HEK293 (cell line): ENCODE results near the gene TCF3.
A peak's percentile ranks its signal among the peaks of the same experiment; 100 is the strongest.

Experiments
- GLI4 ChIP-seq: fragments of 450-650 bp; formaldehyde crosslinking; IDR thresholded peaks from 2 replicates; pipeline ENCODE4 v1.5.1; 2016; ENCODE audit warnings: missing biosample characterization, missing genetic modification characterization
- GLIS1 ChIP-seq: fragments of 450-650 bp; formaldehyde crosslinking; IDR thresholded peaks from 2 replicates; pipeline ENCODE4 v1.5.1; 2016; ENCODE audit warnings: missing biosample characterization, missing genetic modification characterization
- GLIS2 ChIP-seq: fragments of 450-650 bp; formaldehyde crosslinking; IDR thresholded peaks from 2 replicates; pipeline ENCODE4 v1.5.1; 2016; ENCODE audit warnings: missing biosample characterization, missing genetic modification characterization
- KLF1 ChIP-seq: fragments of 450-650 bp; formaldehyde crosslinking; IDR thresholded peaks from 2 replicates; pipeline ENCODE4 v1.5.1; 2016; ENCODE audit warnings: missing biosample characterization, missing genetic modification characterization
- OVOL3 ChIP-seq: fragments of 450-650 bp; formaldehyde crosslinking; IDR thresholded peaks from 2 replicates; pipeline ENCODE4 v1.5.1; 2016; ENCODE audit warnings: missing biosample characterization, missing genetic modification characterization
- ZFHX2 ChIP-seq: fragments of 450-650 bp; formaldehyde crosslinking; conservative IDR thresholded peaks from 2 replicates; pipeline ENCODE4 v1.5.1; 2016; ENCODE audit warnings: missing biosample characterization, missing genetic modification characterization
- ZFP41 ChIP-seq: fragments of 450-650 bp; formaldehyde crosslinking; IDR thresholded peaks from 2 replicates; pipeline ENCODE4 v1.5.1; 2016; ENCODE audit warnings: missing biosample characterization, missing genetic modification characterization, borderline replicate concordance
- ZNF169 ChIP-seq: fragments of 450-650 bp; formaldehyde crosslinking; IDR thresholded peaks from 2 replicates; pipeline ENCODE4 v1.5.1; 2016; ENCODE audit warnings: missing biosample characterization, missing genetic modification characterization
- ZNF174 ChIP-seq: fragments of 450-650 bp; formaldehyde crosslinking; IDR thresholded peaks from 2 replicates; pipeline ENCODE4 v1.5.0; 2017; ENCODE audit warnings: missing biosample characterization, mild to moderate bottlenecking, missing genetic modification characterization
- ZNF202 ChIP-seq: fragments of 450-650 bp; formaldehyde crosslinking; IDR thresholded peaks from 2 replicates; pipeline ENCODE4 v1.5.1; 2016; ENCODE audit warnings: missing biosample characterization, missing genetic modification characterization, borderline replicate concordance
- ZNF239 ChIP-seq: fragments of 450-650 bp; formaldehyde crosslinking; IDR thresholded peaks from 2 replicates; pipeline ENCODE4 v1.5.1; 2016; ENCODE audit warnings: missing biosample characterization, missing genetic modification characterization
- ZNF335 ChIP-seq: fragments of 450-650 bp; formaldehyde crosslinking; conservative IDR thresholded peaks from 2 replicates; pipeline ENCODE4 v1.5.1; 2016; ENCODE audit warnings: missing biosample characterization, missing genetic modification characterization
- ZNF341 ChIP-seq: fragments of 450-650 bp; formaldehyde crosslinking; IDR thresholded peaks from 2 replicates; pipeline ENCODE4; 2016; ENCODE audit warnings: low read depth, missing biosample characterization, missing genetic modification characterization
- ZNF391 ChIP-seq: fragments of 450-650 bp; formaldehyde crosslinking; IDR thresholded peaks from 2 replicates; pipeline ENCODE4 v1.5.1; 2016; ENCODE audit warnings: low read depth, missing biosample characterization, missing genetic modification characterization, borderline replicate concordance
- ZNF404 ChIP-seq: fragments of 450-650 bp; formaldehyde crosslinking; IDR thresholded peaks from 2 replicates; pipeline ENCODE4 v1.5.1; 2017; ENCODE audit warnings: missing biosample characterization, missing genetic modification characterization
- ZNF530 ChIP-seq: fragments of 450-650 bp; formaldehyde crosslinking; IDR thresholded peaks from 2 replicates; pipeline ENCODE4 v1.5.1; 2016; ENCODE audit warnings: low read depth, missing biosample characterization, missing genetic modification characterization
- ZNF626 ChIP-seq: fragments of 450-650 bp; sonication (Bioruptor Pico); formaldehyde crosslinking; IDR thresholded peaks from 2 replicates; pipeline ENCODE4 v1.5.1; 2018; ENCODE audit warnings: missing biosample characterization, missing genetic modification characterization, inconsistent platforms
- ZNF629 ChIP-seq: fragments of 450-650 bp; formaldehyde crosslinking; IDR thresholded peaks from 2 replicates; pipeline ENCODE4 v1.5.1; 2017; ENCODE audit warnings: missing biosample characterization, missing genetic modification characterization
- ZNF658 ChIP-seq: fragments of 450-650 bp; formaldehyde crosslinking; IDR thresholded peaks from 2 replicates; pipeline ENCODE4; 2016; ENCODE audit warnings: missing biosample characterization, missing genetic modification characterization
- ZNF768 ChIP-seq: fragments of 450-650 bp; formaldehyde crosslinking; IDR thresholded peaks from 2 replicates; pipeline ENCODE4 v1.5.1; 2018; ENCODE audit warnings: missing biosample characterization, mild to moderate bottlenecking, missing genetic modification characterization
- ZNF776 ChIP-seq: fragments of 450-650 bp; formaldehyde crosslinking; IDR thresholded peaks from 2 replicates; pipeline ENCODE4 v1.5.0; 2017; ENCODE audit warnings: missing biosample characterization, missing genetic modification characterization, borderline replicate concordance
- ZNF792 ChIP-seq: fragments of 450-650 bp; formaldehyde crosslinking; IDR thresholded peaks from 2 replicates; pipeline ENCODE4 v1.5.1; 2016; ENCODE audit warnings: missing biosample characterization, missing genetic modification characterization
- TF ChIP-seq, protein P1 (sequence below): fragments of 450-650 bp; formaldehyde crosslinking; IDR thresholded peaks from 2 replicates; pipeline ENCODE4 v1.5.1; 2016; ENCODE audit warnings: missing biosample characterization, missing genetic modification characterization
- TF ChIP-seq, protein P2 (sequence below): fragments of 450-650 bp; formaldehyde crosslinking; IDR thresholded peaks from 2 replicates; pipeline ENCODE4 v1.5.1; 2016; ENCODE audit warnings: missing biosample characterization, missing genetic modification characterization
- TF ChIP-seq, protein P3 (sequence below): fragments of 450-650 bp; formaldehyde crosslinking; IDR thresholded peaks from 2 replicates; pipeline ENCODE4 v1.5.1; 2016; ENCODE audit warnings: missing biosample characterization, missing genetic modification characterization
- TF ChIP-seq, protein P4 (sequence below): IDR thresholded peaks from 2 replicates; pipeline ENCODE4 v1.6.1; 2011; ENCODE audit warnings: mild to moderate bottlenecking, low read depth, low read length, borderline replicate concordance
- TF ChIP-seq, protein P5 (sequence below): fragments of 450-650 bp; formaldehyde crosslinking; IDR thresholded peaks from 2 replicates; pipeline ENCODE4 v1.5.1; 2017; ENCODE audit warnings: missing biosample characterization, missing genetic modification characterization
- TF ChIP-seq, protein P6 (sequence below): fragments of 450-650 bp; formaldehyde crosslinking; IDR thresholded peaks from 2 replicates; pipeline ENCODE4 v1.5.1; 2017; ENCODE audit warnings: missing biosample characterization, missing genetic modification characterization

TCF3 gene

DNA sequence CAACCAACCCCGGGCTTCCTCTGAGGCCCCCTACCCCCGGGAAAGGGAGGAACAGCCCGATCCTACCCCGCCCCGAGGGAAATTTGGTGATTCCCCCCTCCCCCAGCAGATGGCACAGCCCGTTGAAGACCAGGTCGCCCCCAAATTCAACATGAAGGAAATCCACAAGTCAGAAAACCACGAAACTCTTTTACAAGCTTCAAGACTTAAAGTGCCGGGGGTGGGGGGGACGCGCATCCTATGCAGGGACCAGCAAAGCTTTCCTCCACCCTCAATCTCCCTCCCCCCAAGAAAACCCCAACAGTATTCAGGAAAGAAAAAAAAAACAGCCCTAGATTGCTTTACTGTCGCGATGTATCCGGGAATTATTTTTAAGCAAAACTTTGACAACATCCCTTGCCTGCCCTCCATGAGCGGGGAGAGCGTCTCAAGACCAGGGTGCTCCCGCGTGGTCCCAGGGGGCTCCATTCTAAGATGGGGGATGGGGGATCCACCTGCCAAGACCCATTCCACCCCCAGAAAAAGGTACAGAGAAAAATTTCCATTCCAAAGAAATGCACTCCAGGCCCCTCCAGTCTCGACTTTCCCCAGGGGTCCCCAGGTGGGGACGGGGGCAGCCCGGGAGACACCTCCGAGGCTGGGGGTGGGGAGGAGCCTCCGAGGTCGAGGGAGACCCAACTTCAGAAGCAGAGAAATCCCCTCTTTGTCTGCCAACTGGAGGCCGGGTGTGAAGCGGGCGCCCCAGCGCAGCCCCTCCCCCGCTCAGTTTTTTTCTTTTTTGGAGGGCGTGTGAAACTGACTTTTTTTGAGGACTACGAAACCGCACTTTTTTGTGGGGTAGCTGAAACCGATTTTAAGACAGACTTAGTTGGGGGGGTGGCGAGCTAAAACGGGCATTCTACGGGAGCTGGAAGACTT, 1.5 kb downstream of the TCF3 start (continued):
- TF ChIP-seq ZFHX2 (tag by site-specific recombination), result no peak
- no peak for TF ChIP-seq ZNF626 (tag by site-specific recombination)
- TF ChIP-seq, protein P1, sequence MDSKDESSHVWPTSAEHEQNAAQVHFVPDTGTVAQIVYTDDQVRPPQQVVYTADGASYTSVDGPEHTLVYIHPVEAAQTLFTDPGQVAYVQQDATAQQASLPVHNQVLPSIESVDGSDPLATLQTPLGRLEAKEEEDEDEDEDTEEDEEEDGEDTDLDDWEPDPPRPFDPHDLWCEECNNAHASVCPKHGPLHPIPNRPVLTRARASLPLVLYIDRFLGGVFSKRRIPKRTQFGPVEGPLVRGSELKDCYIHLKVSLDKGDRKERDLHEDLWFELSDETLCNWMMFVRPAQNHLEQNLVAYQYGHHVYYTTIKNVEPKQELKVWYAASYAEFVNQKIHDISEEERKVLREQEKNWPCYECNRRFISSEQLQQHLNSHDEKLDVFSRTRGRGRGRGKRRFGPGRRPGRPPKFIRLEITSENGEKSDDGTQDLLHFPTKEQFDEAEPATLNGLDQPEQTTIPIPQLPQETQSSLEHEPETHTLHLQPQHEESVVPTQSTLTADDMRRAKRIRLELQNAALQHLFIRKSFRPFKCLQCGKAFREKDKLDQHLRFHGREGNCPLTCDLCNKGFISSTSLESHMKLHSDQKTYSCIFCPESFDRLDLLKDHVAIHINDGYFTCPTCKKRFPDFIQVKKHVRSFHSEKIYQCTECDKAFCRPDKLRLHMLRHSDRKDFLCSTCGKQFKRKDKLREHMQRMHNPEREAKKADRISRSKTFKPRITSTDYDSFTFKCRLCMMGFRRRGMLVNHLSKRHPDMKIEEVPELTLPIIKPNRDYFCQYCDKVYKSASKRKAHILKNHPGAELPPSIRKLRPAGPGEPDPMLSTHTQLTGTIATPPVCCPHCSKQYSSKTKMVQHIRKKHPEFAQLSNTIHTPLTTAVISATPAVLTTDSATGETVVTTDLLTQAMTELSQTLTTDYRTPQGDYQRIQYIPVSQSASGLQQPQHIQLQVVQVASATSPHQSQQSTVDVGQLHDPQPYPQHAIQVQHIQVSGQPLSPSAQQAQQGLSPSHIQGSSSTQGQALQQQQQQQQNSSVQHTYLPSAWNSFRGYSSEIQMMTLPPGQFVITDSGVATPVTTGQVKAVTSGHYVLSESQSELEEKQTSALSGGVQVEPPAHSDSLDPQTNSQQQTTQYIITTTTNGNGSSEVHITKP (tag by site-specific recombination), result peak; percentile 94
- no peak for TF ChIP-seq OVOL3 (tag by site-specific recombination)
- 0 out of 2 replicates have a peak, but pooled peaks have one; percentile 12 for TF ChIP-seq GLIS1
- no peak for TF ChIP-seq ZNF174 (tag by site-specific recombination)
- TF ChIP-seq ZNF239 (tag by site-specific recombination), result no peak
- TF ChIP-seq ZNF792, result no peak
- TF ChIP-seq GLIS2 (tag by site-specific recombination), result 0 out of 2 replicates have a peak, but pooled peaks have one; percentile 14
- TF ChIP-seq, protein P2, sequence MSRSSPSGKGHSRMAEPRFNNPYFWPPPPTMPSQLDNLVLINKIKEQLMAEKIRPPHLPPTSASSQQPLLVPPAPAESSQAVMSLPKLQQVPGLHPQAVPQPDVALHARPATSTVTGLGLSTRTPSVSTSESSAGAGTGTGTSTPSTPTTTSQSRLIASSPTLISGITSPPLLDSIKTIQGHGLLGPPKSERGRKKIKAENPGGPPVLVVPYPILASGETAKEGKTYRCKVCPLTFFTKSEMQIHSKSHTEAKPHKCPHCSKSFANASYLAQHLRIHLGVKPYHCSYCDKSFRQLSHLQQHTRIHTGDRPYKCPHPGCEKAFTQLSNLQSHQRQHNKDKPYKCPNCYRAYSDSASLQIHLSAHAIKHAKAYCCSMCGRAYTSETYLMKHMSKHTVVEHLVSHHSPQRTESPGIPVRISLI (tag by site-specific recombination), result peak; percentile 89
- TF ChIP-seq ZNF629 (tag by site-specific recombination), result no peak
- no peak for TF ChIP-seq ZNF768 (tag by site-specific recombination)
- no peak for TF ChIP-seq ZNF391 (tag by site-specific recombination)
- no peak for TF ChIP-seq GLI4 (tag by site-specific recombination)
- no peak for TF ChIP-seq ZFP41 (tag by site-specific recombination)
- TF ChIP-seq, protein P3, sequence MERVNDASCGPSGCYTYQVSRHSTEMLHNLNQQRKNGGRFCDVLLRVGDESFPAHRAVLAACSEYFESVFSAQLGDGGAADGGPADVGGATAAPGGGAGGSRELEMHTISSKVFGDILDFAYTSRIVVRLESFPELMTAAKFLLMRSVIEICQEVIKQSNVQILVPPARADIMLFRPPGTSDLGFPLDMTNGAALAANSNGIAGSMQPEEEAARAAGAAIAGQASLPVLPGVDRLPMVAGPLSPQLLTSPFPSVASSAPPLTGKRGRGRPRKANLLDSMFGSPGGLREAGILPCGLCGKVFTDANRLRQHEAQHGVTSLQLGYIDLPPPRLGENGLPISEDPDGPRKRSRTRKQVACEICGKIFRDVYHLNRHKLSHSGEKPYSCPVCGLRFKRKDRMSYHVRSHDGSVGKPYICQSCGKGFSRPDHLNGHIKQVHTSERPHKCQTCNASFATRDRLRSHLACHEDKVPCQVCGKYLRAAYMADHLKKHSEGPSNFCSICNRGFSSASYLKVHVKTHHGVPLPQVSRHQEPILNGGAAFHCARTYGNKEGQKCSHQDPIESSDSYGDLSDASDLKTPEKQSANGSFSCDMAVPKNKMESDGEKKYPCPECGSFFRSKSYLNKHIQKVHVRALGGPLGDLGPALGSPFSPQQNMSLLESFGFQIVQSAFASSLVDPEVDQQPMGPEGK (tag by site-specific recombination), result peak; percentile 66
- peak; percentile 62 for TF ChIP-seq ZNF335 (tag by site-specific recombination)
- TF ChIP-seq, protein P4, sequence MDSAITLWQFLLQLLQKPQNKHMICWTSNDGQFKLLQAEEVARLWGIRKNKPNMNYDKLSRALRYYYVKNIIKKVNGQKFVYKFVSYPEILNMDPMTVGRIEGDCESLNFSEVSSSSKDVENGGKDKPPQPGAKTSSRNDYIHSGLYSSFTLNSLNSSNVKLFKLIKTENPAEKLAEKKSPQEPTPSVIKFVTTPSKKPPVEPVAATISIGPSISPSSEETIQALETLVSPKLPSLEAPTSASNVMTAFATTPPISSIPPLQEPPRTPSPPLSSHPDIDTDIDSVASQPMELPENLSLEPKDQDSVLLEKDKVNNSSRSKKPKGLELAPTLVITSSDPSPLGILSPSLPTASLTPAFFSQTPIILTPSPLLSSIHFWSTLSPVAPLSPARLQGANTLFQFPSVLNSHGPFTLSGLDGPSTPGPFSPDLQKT, result no peak
- no peak for TF ChIP-seq ZNF776 (tag by site-specific recombination)
- TF ChIP-seq KLF1 (tag by site-specific recombination), result 0 out of 2 replicates have a peak, but pooled peaks have one; percentile 13
- no peak for TF ChIP-seq ZNF530 (tag by site-specific recombination)
- no peak for TF ChIP-seq ZNF658 (tag by site-specific recombination)
- TF ChIP-seq, protein P5, sequence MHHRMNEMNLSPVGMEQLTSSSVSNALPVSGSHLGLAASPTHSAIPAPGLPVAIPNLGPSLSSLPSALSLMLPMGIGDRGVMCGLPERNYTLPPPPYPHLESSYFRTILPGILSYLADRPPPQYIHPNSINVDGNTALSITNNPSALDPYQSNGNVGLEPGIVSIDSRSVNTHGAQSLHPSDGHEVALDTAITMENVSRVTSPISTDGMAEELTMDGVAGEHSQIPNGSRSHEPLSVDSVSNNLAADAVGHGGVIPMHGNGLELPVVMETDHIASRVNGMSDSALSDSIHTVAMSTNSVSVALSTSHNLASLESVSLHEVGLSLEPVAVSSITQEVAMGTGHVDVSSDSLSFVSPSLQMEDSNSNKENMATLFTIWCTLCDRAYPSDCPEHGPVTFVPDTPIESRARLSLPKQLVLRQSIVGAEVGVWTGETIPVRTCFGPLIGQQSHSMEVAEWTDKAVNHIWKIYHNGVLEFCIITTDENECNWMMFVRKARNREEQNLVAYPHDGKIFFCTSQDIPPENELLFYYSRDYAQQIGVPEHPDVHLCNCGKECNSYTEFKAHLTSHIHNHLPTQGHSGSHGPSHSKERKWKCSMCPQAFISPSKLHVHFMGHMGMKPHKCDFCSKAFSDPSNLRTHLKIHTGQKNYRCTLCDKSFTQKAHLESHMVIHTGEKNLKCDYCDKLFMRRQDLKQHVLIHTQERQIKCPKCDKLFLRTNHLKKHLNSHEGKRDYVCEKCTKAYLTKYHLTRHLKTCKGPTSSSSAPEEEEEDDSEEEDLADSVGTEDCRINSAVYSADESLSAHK (tag by site-specific recombination), result peak; percentile 100
- no peak for TF ChIP-seq ZNF202
- TF ChIP-seq, protein P6, sequence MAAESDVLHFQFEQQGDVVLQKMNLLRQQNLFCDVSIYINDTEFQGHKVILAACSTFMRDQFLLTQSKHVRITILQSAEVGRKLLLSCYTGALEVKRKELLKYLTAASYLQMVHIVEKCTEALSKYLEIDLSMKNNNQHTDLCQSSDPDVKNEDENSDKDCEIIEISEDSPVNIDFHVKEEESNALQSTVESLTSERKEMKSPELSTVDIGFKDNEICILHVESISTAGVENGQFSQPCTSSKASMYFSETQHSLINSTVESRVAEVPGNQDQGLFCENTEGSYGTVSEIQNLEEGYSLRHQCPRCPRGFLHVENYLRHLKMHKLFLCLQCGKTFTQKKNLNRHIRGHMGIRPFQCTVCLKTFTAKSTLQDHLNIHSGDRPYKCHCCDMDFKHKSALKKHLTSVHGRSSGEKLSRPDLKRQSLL (tag by site-specific recombination), result no peak
- no peak for TF ChIP-seq ZNF404
- peak; percentile 94 for TF ChIP-seq ZNF341 (tag by site-specific recombination)
- no peak for TF ChIP-seq ZNF169 (tag by site-specific recombination)
